IMR-90 (cell line): ENCODE measurements around the gene SYNGR4.

ENCODE experiments used
- CEBPB ChIP-seq: IDR thresholded peaks from 2 replicates; pipeline ENCODE4 v1.6.1; 2012; ENCODE audit warnings: low read depth, low read length, improper control_type of control experiment
- POLR2A ChIP-seq: IDR thresholded peaks from 2 replicates; pipeline ENCODE4 v1.6.1; 2012; ENCODE audit warnings: mild to moderate bottlenecking, low read depth, low read length

DNA sequence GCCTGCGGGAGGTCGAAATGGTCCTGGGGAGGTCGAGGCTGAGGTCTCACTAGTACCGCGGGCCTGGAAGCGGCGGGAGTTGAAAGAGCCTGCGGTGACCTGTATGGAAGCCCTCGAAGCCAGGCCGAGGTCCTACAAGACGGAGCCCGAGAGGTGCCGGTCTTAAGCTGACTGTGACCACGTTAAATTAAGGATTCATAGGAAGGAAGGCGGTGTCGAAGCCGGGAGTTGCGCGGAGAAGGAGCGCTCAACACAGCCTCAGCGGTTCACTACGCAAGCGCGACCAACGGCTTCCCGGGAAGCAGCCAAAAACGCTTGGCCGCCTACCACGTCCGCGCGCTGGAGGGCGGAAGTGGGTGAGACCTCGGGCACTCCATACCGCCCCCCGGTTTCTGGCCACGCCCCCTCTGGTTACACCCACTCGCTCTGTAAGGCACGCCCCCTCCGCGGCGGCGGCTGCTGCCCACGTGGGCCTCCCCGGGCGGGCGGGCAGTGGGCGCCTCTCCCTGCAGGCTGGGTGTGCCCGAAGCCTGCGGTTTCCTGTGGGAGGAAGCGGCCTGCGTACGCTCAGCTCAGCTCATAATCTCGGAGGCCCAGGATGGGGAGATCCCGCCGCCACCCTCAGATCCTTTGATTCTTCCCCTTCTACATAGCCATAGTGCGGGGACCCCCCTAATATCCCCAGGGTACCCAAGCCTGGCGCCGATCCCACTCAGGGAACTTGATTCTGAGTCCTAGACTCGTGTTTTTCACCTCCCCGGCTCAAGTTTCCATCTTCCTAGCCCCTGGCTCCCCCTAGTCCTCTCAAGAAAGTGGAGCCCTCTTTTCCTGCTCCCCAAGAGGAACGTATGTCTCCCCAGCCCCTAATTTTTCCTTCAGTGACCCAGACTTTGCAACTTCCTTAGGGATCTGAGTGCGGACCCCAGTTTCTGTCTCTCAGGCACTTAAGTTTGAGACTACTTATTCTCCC lies 42.3 kb upstream of the SYNGR4 start:
- TF ChIP-seq CEBPB (no peak), POLR2A (peak; percentile 89)
